ENCODE data around the gene AP2A2. TPM values are rescaled to one million over a fixed set of nuclear protein-coding genes. Genes with fewer than 3 reads are reported as not detected.

The AP2A2 gene
- total RNA-seq, 1 donor from 2014 or later, result 63.2 TPM

DNA sequence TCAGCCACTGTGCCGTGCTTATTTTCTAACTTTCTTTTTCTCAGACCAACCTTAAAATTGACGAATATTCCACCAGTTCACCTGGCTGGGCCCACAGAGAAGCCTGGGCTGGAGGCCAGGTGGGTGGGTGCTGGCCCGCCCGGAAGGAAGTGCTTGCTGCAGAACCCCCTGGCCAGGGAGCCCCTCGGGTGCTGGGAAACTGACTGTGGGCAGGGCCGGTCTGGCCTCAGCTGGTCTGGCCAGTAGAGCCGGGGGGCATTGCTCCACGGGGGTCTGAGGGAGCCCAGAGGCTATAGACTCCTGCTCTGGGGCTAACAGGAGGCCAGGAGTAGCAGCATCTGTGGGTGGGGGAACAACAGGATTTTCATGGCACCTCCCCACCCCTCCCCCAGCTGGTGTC lies 8.2 kb upstream of the AP2A2 start:
- intact Hi-C loops (cut with micrococcal nuclease), result no loop called here
- no peaks in the 10 kb centered on the region for H3K9me3 Mint-ChIP-seq
- no peak overlapping the region for H3K27ac Mint-ChIP-seq
- H3K4me1 Mint-ChIP-seq (ENCODE audit: low read depth), result peaks cover 3% of the 10 kb centered on the region
- no peak overlapping the region for H3K4me3 Mint-ChIP-seq (ENCODE audit: low read depth)
- DNase-seq (ENCODE audit: low spot score), result no peak
- H3K27me3 Mint-ChIP-seq (ENCODE audit: low read depth), result no peaks in the 10 kb centered on the region
- no peaks in the 10 kb centered on the region for H3K36me3 Mint-ChIP-seq (ENCODE audit: low read depth)

DNA sequence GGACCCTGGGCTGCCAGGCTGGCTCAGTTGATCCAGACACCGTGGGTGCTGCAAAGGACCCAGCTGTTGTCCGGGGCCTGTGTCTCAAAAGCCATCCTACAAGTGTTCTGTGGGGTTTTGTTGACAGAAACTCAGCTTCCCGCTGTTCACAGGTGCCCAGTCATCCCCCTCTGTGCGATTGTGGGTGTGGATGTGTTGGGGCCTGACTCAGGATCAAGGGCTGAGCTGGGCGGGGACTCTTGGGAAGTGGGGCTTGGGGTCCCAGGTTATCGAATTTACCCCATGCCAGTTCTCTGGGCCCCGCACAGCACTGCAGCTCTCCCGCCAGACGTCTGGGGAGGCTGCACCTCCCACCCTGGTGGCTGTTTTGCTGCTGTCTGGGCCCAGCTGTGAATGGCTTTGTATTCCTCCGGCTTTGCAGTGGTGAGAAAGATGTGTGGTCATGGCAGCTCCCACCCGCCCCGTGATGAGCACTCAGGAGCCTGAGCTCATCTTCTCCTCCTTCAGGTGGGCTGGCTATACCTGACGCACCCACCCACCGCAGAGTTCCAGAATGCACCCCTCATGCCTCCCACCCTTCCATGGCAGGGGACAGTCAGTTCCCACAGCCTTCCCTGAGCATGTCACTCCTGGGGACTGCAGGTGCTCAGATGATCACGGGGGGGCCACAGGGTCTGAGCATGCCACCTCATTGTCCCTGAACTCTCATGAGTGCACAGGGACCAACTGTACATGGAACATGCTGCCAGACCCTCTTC lies 3.6 kb upstream of the AP2A2 start:
- Mint-ChIP-seq H3K9me3 (no peaks in the 10 kb centered on the region), H3K27ac (no peak overlapping the region), H3K4me3 (ENCODE audit: low read depth) (no peak overlapping the region), H3K27me3 (ENCODE audit: low read depth) (no peaks in the 10 kb centered on the region), H3K4me1 (ENCODE audit: low read depth) (peaks cover 11% of the 10 kb centered on the region), H3K36me3 (ENCODE audit: low read depth) (peaks cover 2% of the 10 kb centered on the region)
- intact Hi-C loops (cut with micrococcal nuclease), result no loop called here
- DNase-seq (ENCODE audit: low spot score), result no peak

DNA sequence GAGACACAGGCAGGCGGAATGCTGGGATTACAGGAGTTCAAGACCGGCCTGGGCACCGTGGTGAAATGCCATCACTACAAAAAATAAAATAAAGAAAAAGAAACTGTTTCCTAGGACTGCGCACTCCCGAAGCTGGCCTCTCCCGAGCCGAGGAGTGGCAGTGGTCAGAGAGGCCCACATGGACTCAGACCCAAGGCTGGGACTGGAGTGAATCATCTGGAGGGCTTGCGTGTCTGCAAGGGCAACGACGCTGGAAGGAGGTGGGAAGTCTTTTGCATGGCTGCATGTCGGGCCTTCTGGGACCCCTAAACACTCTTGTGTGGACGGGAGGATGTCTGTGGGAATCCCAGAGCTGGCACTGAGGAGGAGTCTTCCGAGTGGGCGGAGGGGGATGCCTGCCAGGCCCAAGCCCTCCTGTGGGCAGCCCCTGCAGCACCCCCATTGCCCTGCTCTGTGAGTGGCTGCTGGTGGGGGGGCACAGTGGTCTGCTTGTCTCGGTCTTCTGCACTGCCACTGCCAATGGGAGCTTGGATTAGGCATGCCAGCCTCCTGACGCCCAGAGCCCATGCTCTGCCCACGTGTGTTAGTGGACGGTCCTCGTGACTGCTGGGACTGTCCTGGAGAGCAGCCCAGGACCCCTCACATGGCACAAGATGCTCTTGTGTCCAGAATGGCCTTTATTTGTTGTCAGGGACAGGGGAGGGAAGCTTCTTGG lies 1.8 kb upstream of the AP2A2 start:
- Mint-ChIP-seq H3K27me3 (ENCODE audit: low read depth) (no peaks in the 10 kb centered on the region), H3K36me3 (ENCODE audit: low read depth) (peaks cover 6% of the 10 kb centered on the region), H3K4me3 (ENCODE audit: low read depth) (peak overlapping the region; percentile 52), H3K27ac (no peak overlapping the region), H3K4me1 (ENCODE audit: low read depth) (peaks cover 24% of the 10 kb centered on the region), H3K9me3 (no peaks in the 10 kb centered on the region)
- no peak for DNase-seq (ENCODE audit: low spot score)
- intact Hi-C loops (cut with micrococcal nuclease), result loop anchor here (2.0 kb wide), 1 partner anchor 13 kb away; the partner anchor contains the start of gene CHID1

DNA sequence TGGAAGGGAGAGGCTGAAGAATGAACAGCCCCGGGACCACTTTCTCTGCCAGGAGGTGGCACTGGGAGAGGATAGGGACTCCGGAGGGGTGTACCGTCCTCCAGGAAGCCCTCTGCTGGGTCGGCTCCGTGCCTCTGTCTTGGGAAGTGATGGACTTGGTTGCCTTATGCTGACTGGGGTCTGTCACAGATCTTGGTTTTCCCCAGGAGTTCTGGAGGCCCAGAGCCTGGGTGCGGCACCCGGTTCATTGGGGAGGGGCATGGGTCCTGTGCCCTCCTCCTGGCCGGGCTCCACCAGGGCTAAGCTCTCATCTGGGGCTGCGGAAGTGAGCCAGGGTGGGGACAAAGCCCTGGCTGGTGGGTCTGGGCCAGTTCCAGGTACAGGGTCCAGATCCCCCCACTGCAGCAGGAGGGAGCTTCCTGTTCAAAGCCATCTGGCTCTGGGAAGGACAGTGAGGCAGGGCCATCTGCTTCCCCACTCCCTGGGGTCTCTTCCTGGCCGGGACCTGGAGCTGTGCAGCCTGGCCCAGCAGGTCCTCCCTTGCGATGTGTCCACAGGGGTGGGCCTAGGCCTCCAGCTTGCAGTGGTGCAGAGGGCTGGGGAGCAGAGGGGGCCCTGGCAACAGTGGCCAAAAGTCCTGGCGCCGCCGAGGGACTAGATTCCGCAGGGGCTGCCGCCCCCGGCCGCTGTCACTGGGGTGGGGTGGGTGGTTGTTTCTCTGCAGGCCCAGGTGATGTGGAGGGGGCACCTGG lies 1.1 kb upstream of the AP2A2 start:
- no peak for DNase-seq (ENCODE audit: low spot score)
- intact Hi-C loops (cut with micrococcal nuclease), result loop anchor here (2.0 to 5.0 kb wide), 2 partner anchors 14 to 128 kb away; partner anchors contain the start of gene CHID1
- Mint-ChIP-seq H3K9me3 (no peaks in the 10 kb centered on the region), H3K27me3 (ENCODE audit: low read depth) (no peaks in the 10 kb centered on the region), H3K4me1 (ENCODE audit: low read depth) (peaks cover 22% of the 10 kb centered on the region), H3K36me3 (ENCODE audit: low read depth) (peaks cover 6% of the 10 kb centered on the region), H3K27ac (no peak overlapping the region), H3K4me3 (ENCODE audit: low read depth) (no peak overlapping the region)

DNA sequence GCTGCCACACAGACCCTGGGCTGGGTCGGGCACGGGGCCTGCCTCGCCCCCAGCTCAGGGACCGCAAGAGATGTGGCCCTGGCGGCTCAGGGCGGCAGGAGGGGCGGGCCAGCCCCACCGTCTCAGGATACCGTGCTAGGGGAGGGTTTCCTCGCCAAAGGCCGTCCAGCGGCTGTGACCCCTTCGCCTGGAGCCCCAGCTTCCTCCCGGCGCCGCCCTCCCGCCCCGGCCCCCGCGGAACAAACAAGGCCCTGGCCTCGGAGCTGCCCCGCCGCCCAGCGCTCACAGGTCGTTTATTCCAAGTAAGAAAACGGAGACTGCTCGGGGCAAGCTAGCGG lies 543 bp upstream of the AP2A2 start:
- Mint-ChIP-seq H3K27me3 (ENCODE audit: low read depth) (no peaks in the 10 kb centered on the region), H3K36me3 (ENCODE audit: low read depth) (peaks cover 6% of the 10 kb centered on the region), H3K27ac (no peak overlapping the region), H3K9me3 (no peaks in the 10 kb centered on the region), H3K4me1 (ENCODE audit: low read depth) (peaks cover 22% of the 10 kb centered on the region), H3K4me3 (ENCODE audit: low read depth) (no peak overlapping the region)
- intact Hi-C loops (cut with micrococcal nuclease), result loop anchor here (2.0 to 5.0 kb wide), 2 partner anchors 14 to 127 kb away; partner anchors contain the start of gene CHID1
- DNase-seq (ENCODE audit: low spot score), result no peak

DNA sequence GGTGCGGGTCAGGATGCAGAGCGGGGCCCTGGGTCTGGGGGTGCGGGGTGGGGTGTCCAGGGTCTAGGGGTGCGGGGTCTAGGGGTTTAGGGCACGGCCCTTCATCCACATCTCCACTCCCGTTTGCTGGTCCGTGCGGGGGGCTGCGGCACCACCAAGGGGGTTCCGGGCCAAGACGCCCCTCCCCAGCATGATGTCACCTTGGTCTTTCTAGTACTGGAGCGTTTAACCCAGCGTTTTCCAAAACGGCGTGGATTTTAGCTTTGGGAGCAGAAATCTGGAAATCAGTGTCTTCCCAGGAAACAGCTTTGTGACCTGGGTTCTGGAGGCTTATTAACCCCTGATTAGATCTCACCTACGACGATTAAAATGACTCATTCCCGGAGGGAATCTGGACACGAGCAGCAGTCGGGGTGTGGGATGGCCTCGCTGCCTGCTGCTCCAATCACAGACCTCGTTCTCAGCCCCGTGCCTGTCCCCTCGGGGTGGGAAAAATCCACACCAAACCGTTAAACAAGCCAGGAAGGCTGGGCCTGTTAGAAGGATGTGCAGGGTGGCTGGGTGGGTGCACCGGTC lies 759 bp downstream of the AP2A2 start:
- no peaks in the 10 kb centered on the region for H3K9me3 Mint-ChIP-seq
- intact Hi-C loops (cut with micrococcal nuclease), result loop anchor here (5.0 kb wide), 1 partner anchor 126 kb away; no protein-coding TSS in a partner anchor
- H3K4me1 Mint-ChIP-seq (ENCODE audit: low read depth), result peaks cover 27% of the 10 kb centered on the region
- H3K36me3 Mint-ChIP-seq (ENCODE audit: low read depth), result peaks cover 11% of the 10 kb centered on the region
- H3K27ac Mint-ChIP-seq, result peak overlapping the region; percentile 50
- H3K27me3 Mint-ChIP-seq (ENCODE audit: low read depth), result no peaks in the 10 kb centered on the region
- DNase-seq (ENCODE audit: low spot score), result no peak
- H3K4me3 Mint-ChIP-seq (ENCODE audit: low read depth), result peak overlapping the region; percentile 84

DNA sequence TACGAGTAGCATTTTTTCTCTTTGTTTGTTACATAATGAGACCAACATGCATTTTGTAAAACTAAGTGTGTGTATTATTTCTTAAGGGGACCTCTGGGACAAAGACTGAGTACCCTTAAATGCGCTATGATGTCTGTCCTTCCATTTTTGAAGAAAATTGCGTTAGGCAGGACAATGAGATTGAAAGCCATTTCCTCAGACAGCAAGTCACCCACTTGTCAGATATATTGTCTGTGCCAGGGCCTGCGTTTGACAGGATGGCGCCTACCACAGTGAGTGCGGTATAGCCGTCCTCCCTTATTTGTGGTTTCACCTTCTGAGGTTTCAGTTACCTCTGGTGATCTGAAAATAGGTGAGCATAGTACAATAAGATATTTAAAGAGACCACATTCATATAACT lies 2.2 kb downstream of the AP2A2 start:
- no peak overlapping the region for H3K27ac Mint-ChIP-seq
- no peak overlapping the region for H3K4me3 Mint-ChIP-seq (ENCODE audit: low read depth)
- H3K4me1 Mint-ChIP-seq (ENCODE audit: low read depth), result peaks cover 32% of the 10 kb centered on the region
- intact Hi-C loops (cut with micrococcal nuclease), result loop anchor here (5.0 kb wide), 1 partner anchor 124 kb away; no protein-coding TSS in a partner anchor
- H3K9me3 Mint-ChIP-seq, result no peaks in the 10 kb centered on the region
- no peak for DNase-seq (ENCODE audit: low spot score)
- peaks cover 12% of the 10 kb centered on the region for H3K36me3 Mint-ChIP-seq (ENCODE audit: low read depth)
- no peaks in the 10 kb centered on the region for H3K27me3 Mint-ChIP-seq (ENCODE audit: low read depth)

DNA sequence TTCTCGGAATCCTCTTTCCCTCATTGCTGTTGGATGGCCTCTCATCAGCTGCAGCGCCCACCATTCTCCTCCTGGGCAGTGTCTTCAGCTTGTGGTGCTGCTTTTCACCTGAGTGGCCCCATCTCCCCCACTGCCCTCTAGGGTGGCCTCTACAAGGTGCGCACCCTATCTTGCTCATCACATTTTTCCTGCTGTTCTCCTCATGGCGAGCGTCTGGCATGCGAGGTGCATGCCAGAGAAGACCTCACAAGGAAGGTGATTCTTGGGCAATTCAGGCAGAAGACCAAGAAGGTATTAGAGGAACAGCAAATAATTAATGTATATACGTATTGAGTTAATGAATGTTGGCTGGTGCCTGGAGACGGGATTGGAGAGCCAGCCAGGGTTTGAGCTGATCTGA lies 3.1 kb downstream of the AP2A2 start:
- intact Hi-C loops (cut with micrococcal nuclease), result loop anchor here (5.0 kb wide), 1 partner anchor 124 kb away; no protein-coding TSS in a partner anchor
- DNase-seq (ENCODE audit: low spot score), result no peak
- Mint-ChIP-seq H3K27ac (no peak overlapping the region), H3K4me3 (ENCODE audit: low read depth) (no peak overlapping the region), H3K4me1 (ENCODE audit: low read depth) (peaks cover 38% of the 10 kb centered on the region), H3K27me3 (ENCODE audit: low read depth) (no peaks in the 10 kb centered on the region), H3K9me3 (no peaks in the 10 kb centered on the region), H3K36me3 (ENCODE audit: low read depth) (peaks cover 12% of the 10 kb centered on the region)

DNA sequence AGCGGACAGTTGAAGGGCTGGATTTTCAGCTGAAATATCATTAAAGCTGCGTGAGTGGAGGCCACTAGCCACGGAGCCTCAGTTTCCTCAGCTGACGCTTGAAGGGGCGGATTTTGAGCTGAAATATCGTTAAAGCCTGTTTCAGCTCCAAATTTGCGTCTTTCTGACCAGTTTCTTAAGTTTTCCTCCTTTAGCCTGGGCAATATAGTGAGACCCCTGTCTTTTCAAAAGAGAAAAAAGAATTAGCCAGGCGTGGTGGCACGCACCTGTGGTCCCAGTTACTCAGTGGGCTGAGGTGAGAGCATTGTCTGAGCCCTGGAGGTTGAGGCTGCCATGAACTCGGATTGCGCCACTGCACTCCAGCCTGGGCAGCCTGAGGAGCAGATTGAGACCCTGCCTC lies 3.7 kb downstream of the AP2A2 start:
- intact Hi-C loops (cut with micrococcal nuclease), result loop anchor here (5.0 kb wide), 1 partner anchor 123 kb away; no protein-coding TSS in a partner anchor
- no peak for DNase-seq (ENCODE audit: low spot score)
- Mint-ChIP-seq H3K4me3 (ENCODE audit: low read depth) (no peak overlapping the region), H3K36me3 (ENCODE audit: low read depth) (peaks cover 12% of the 10 kb centered on the region), H3K27ac (no peak overlapping the region), H3K9me3 (no peaks in the 10 kb centered on the region), H3K4me1 (ENCODE audit: low read depth) (peaks cover 38% of the 10 kb centered on the region), H3K27me3 (ENCODE audit: low read depth) (no peaks in the 10 kb centered on the region)

DNA sequence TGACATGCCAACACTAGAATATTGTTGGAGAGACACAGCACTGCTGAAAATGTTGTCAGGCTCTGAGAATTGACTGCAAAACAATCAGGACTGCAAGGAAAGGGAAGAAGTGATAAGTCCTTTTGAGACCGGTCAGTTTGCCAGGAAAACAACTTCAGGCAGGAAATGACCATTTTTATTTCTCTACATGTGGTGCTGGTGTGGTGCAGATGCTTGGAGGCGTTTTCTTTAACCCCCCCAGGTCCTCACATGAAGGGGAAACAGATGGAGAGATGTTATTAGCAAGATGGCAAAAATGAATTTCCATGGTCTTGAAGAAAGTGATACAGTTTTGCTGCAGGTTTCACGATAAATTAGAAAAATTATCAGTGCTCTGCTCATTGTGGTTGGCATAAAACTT lies 5.7 kb downstream of the AP2A2 start:
- H3K9me3 Mint-ChIP-seq, result no peaks in the 10 kb centered on the region
- intact Hi-C loops (cut with micrococcal nuclease), result no loop called here
- H3K4me1 Mint-ChIP-seq (ENCODE audit: low read depth), result peaks cover 38% of the 10 kb centered on the region
- H3K36me3 Mint-ChIP-seq (ENCODE audit: low read depth), result peaks cover 12% of the 10 kb centered on the region
- H3K4me3 Mint-ChIP-seq (ENCODE audit: low read depth), result no peak overlapping the region
- no peak overlapping the region for H3K27ac Mint-ChIP-seq
- no peak for DNase-seq (ENCODE audit: low spot score)
- no peaks in the 10 kb centered on the region for H3K27me3 Mint-ChIP-seq (ENCODE audit: low read depth)

DNA sequence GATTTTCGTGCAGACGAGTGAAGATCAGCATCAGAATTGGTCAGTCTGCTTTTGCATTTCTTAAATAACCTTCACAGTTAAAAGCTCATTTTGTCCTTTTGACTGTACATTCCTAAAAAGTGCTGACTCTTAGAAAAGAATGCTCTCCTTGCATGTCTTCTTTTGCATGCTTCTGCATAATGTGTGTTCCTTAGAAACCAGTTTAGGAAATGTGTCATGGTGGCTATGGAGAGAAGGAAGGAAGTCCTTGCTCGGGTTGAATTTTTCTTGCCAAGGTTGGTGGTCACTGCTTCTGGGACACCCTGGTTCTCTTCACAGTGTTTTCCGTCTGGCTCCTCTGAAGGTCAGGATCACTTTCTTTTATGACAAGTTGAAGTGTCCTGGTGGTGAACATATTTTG lies 6.8 kb downstream of the AP2A2 start:
- no peak for DNase-seq (ENCODE audit: low spot score)
- Mint-ChIP-seq H3K36me3 (ENCODE audit: low read depth) (peaks cover 6% of the 10 kb centered on the region), H3K9me3 (no peaks in the 10 kb centered on the region), H3K27ac (no peak overlapping the region), H3K4me3 (ENCODE audit: low read depth) (no peak overlapping the region), H3K27me3 (ENCODE audit: low read depth) (no peaks in the 10 kb centered on the region), H3K4me1 (ENCODE audit: low read depth) (peaks cover 31% of the 10 kb centered on the region)
- intact Hi-C loops (cut with micrococcal nuclease), result no loop called here

DNA sequence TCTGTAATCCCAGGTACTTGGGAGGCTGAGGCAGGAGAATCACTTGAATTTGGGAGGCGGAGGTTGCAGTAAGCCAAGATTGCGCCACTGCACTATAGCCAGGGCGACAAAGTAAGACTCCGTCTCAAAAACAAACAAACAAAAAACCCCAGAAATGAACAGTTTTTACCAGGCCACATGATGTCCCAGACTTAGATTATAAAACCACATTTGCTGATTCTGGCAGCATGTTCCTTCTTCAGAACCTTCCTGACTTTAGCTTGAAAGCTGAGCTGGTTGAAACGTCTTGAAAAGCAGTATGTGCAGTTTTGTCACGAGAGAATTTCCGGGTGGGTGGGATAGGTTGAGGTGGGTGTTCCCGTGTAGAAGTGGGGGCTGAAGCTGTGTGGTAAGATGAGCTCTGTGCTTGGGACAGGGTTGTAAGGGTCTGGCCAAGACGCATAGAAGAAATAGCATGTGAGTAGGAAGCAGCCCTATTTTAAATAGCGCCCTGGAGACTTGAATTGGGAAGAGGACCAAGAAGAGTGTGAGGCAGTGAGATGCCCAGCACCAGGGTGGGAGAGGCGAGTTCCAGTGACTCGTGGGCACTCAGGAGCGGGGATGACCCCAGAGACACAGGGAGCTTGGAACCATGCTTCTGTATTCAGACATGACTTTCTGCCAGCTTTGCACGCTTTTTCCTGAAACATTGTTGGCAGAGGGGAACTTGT lies 7.6 kb downstream of the AP2A2 start:
- intact Hi-C loops (cut with micrococcal nuclease), result no loop called here
- Mint-ChIP-seq H3K36me3 (ENCODE audit: low read depth) (peaks cover 6% of the 10 kb centered on the region), H3K9me3 (no peaks in the 10 kb centered on the region), H3K27ac (no peak overlapping the region), H3K27me3 (ENCODE audit: low read depth) (no peaks in the 10 kb centered on the region), H3K4me1 (ENCODE audit: low read depth) (peaks cover 24% of the 10 kb centered on the region), H3K4me3 (ENCODE audit: low read depth) (no peak overlapping the region)
- no peak for DNase-seq (ENCODE audit: low spot score)
